Measurements from ENCODE around the gene SLC7A11.
"Not testable (repeated sequence)": the region's sequence is repeated elsewhere in the genome, so short reads cannot be mapped to it uniquely, and the experiment has no call there.

SLC7A11 gene

DNA sequence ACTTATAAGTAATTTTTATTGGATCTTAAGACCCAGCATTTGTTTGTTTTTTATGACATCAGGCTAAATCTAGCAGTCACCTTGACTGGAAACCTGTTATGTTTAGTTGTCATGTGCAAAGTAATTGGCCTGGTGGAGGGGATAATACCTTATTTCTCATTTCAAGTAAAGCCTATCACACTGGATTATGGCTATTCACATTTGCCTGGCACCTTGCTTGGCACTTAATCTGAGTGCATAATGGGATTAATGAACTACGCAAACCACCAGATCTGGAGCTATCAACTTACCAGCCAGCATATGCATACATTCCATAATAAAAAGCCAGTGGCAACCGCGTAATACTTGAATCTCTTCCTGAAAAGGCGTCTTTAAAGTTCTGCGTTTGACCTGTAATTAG, 23.2 kb downstream of the SLC7A11 start:
- Mint-ChIP-seq H3K9me3 (no peaks in the 10 kb centered on the region), H3K4me3 (no peak overlapping the region), H3K27me3 (ENCODE audit: low read depth, poor library complexity) (no peaks in the 10 kb centered on the region), H3K36me3 (ENCODE audit: low read depth) (peaks cover 3% of the 10 kb centered on the region), H3K4me1 (peaks cover 28% of the 10 kb centered on the region), H3K27ac (no peak overlapping the region)
- TF ChIP-seq, protein P1, sequence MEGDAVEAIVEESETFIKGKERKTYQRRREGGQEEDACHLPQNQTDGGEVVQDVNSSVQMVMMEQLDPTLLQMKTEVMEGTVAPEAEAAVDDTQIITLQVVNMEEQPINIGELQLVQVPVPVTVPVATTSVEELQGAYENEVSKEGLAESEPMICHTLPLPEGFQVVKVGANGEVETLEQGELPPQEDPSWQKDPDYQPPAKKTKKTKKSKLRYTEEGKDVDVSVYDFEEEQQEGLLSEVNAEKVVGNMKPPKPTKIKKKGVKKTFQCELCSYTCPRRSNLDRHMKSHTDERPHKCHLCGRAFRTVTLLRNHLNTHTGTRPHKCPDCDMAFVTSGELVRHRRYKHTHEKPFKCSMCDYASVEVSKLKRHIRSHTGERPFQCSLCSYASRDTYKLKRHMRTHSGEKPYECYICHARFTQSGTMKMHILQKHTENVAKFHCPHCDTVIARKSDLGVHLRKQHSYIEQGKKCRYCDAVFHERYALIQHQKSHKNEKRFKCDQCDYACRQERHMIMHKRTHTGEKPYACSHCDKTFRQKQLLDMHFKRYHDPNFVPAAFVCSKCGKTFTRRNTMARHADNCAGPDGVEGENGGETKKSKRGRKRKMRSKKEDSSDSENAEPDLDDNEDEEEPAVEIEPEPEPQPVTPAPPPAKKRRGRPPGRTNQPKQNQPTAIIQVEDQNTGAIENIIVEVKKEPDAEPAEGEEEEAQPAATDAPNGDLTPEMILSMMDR (IDR thresholded peaks at IDR 0.05) = no peak
- no peak for DNase-seq

DNA sequence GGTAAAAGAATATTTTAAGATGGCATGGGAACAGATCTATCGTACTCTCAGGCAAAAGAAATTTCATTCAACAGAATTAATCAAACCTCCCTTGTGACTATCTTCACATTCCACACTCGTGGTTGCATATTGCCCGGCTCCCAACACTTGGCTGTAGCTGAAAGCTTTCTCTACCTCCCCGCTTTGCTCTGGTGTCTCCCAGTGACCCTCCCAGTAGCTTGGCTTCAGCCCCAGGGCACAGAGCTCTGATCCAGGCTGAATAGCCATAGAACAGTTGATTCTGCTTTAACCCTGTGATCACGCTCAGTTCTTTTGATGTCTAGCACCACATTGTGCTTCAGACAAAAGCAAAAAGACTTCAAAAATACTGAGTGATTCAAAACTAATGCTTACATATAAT, 24.6 kb downstream of the SLC7A11 start:
- no peak for DNase-seq
- peaks cover 3% of the 10 kb centered on the region for H3K36me3 Mint-ChIP-seq (ENCODE audit: low read depth)
- no peaks in the 10 kb centered on the region for H3K9me3 Mint-ChIP-seq
- no peak overlapping the region for H3K27ac Mint-ChIP-seq
- peaks cover 24% of the 10 kb centered on the region for H3K4me1 Mint-ChIP-seq
- no peak overlapping the region for H3K4me3 Mint-ChIP-seq
- no peaks in the 10 kb centered on the region for H3K27me3 Mint-ChIP-seq (ENCODE audit: low read depth, poor library complexity)
- TF ChIP-seq, protein P1 (IDR thresholded peaks at IDR 0.05) = no peak

DNA sequence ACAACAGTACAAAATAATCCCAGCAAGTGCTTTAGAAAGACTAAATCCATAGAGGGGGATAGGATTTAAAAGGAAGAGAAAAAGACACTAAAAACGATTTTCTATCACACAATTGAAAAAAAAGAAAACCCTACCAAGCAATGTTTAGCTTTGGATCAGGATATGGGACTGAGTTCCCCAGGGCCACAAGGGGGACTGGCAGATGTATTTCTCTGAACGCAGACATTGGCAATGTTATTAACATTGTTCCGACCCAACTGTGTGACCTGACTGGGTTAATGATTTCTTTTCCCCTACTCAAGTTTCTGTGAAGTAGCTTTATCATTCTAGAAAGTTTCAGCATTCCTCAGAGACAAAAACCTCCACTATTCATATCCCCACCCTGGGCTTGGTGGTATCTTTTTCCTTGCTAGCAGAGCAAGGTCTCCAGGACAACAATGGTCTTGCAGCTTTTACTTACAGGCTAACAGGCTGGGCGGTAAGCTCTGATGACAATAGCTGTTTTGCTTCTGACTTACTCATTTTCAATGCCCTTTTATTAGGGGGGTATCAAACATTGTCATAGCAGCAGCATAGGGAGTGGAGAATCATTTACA, 25.8 kb downstream of the SLC7A11 start:
- TF ChIP-seq, protein P1 (IDR thresholded peaks at IDR 0.05) = no peak
- Mint-ChIP-seq H3K9me3 (no peaks in the 10 kb centered on the region), H3K27ac (peak overlapping the region; percentile 60), H3K36me3 (ENCODE audit: low read depth) (peaks cover 3% of the 10 kb centered on the region), H3K4me1 (peaks cover 18% of the 10 kb centered on the region), H3K27me3 (ENCODE audit: low read depth, poor library complexity) (no peaks in the 10 kb centered on the region), H3K4me3 (no peak overlapping the region)
- DNase-seq = no peak

DNA sequence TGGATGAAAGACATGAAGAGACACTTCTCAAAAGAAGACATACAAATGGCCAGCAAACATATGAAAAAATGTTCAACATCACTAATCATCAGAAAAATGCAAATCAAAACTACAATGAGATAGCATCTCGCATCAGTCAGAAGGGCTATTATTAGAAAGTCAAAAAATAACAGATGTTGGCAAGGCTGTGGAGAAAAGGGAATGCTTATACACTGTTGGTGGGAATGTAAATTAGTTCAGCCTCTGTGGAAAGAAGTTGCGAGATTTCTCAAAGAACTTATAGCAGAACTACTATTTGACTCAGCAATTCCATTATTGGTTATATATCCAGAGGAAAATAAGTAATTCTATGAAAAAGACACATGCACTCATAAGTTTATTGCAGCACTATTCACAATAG, 31.6 kb downstream of the SLC7A11 start:
- not testable (repeated sequence) for H3K27ac Mint-ChIP-seq; H3K4me3 Mint-ChIP-seq; H3K27me3 Mint-ChIP-seq (ENCODE audit: low read depth, poor library complexity); DNase-seq; H3K9me3 Mint-ChIP-seq; H3K36me3 Mint-ChIP-seq (ENCODE audit: low read depth); H3K4me1 Mint-ChIP-seq

DNA sequence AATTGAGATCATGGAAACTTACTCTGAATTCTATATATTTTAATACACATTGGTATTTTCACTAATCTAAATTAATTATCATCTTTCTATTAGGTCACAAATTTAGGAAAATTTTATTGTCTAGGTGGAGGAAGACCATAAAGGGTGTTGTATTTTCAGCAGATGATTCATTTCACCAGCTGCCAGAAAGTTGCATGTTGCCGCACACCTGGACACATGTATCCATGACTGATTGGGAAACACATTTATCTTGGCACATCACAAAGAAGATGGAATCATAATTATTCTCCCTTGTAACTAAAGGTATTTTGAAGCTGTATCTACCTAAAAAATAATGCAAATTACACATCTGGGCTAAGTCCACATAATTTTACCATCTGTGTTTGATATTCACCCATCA, 33.1 kb downstream of the SLC7A11 start:
- Mint-ChIP-seq H3K27ac (no peak overlapping the region), H3K36me3 (ENCODE audit: low read depth) (no peaks in the 10 kb centered on the region), H3K4me3 (no peak overlapping the region), H3K27me3 (ENCODE audit: low read depth, poor library complexity) (no peaks in the 10 kb centered on the region), H3K4me1 (no peaks in the 10 kb centered on the region), H3K9me3 (no peaks in the 10 kb centered on the region)
- TF ChIP-seq, protein P1 (IDR thresholded peaks at IDR 0.05) = no peak
- no peak for DNase-seq

DNA sequence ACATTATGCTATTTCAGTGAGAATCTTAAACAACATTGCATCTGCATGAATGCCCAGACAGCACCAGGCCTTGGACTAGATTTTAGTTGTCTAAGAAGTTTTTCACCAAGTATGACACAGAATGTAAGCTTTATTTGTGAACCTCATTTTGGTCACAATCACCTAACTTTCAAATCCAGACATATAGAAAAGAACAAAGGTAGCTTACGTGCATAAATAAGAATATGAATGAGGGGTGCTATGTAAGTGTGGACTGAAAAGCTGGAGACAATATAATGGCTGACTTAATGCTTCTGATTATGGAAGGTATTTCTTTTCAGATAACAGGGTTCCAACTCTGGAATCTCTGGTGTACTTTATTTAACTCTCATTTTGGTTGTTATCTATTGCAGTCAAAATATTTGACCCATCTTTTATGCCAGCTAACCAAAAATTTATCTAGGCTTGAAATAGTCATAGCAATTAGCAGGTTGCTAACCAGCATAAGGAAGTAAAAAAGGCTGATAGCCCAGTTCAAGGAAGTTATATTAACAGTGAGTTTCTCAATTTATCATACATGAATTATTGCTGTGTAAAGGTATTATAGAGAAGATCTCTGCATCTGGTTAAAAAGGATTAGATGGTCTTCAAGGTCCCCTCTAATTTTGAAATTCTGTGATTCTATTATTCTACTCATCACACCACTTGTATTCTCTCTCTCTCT, 36.5 kb downstream of the SLC7A11 start:
- Mint-ChIP-seq H3K4me1 (no peaks in the 10 kb centered on the region), H3K27ac (no peak overlapping the region), H3K36me3 (ENCODE audit: low read depth) (no peaks in the 10 kb centered on the region), H3K4me3 (no peak overlapping the region), H3K27me3 (ENCODE audit: low read depth, poor library complexity) (no peaks in the 10 kb centered on the region), H3K9me3 (no peaks in the 10 kb centered on the region)
- TF ChIP-seq, protein P1 (IDR thresholded peaks at IDR 0.05) = no peak
- no peak for DNase-seq
